HFFc6 (cell line): Measurements from ENCODE around the gene SPATS2L. TPM values are rescaled to one million over a fixed set of nuclear protein-coding genes. Genes with fewer than 3 reads are reported as not detected.
A peak's percentile ranks its signal among the peaks of the same experiment; 100 is the strongest.

Experiments used
- DNase-seq: peaks from one replicate; pipeline ENCODE4 v3.0.0-alpha.2; 2018
- H3K27ac Mint-ChIP-seq: 2 replicates; pipeline ENCODE4 v1.8.0; 2020; ENCODE audit warnings: mild to moderate bottlenecking, mixed read lengths
- H3K27me3 Mint-ChIP-seq: 2 replicates; pipeline ENCODE4 v1.8.0; 2021; ENCODE audit warnings: mild to moderate bottlenecking, moderate library complexity, mixed read lengths; ENCODE audit not compliant: insufficient read depth
- H3K36me3 Mint-ChIP-seq: 2 replicates; pipeline ENCODE4 v1.8.0; 2021; ENCODE audit warnings: low read depth, mixed read lengths
- H3K4me1 Mint-ChIP-seq: 2 replicates; pipeline ENCODE4 v1.8.0; 2020; ENCODE audit warnings: low read depth, mixed read lengths
- H3K4me3 Mint-ChIP-seq: 2 replicates; pipeline ENCODE4 v1.8.0; 2020; ENCODE audit warnings: mild to moderate bottlenecking, moderate library complexity, mixed read lengths
- H3K9me3 Mint-ChIP-seq: 2 replicates; pipeline ENCODE4 v1.8.0; 2020; ENCODE audit warnings: mild to moderate bottlenecking, mixed read lengths
- total RNA-seq, 6 experiments: library from RNA; stranded (reverse); fragmentation: NEBNext Ultra II Directional; extraction: Animal tissue kit (Norgen Biotek cat#: 25700); gene quantifications; 2 replicates in 1 of 6; 3 replicates in 5 of 6; pipeline ENCODE4 v1.2.3, GENCODE V29; 2021
- TF ChIP-seq, protein P1 (sequence below): fragments of 200-600 bp; sonication (generic); IDR thresholded peaks from 2 replicates; pipeline ENCODE4 v1.5.0; 2021; ENCODE audit warnings: antibody characterized with exemption, mild to moderate bottlenecking

SPATS2L gene
- total RNA-seq, 6 experiments from 2014 or later, result 146 to 205 (median 198) TPM

DNA sequence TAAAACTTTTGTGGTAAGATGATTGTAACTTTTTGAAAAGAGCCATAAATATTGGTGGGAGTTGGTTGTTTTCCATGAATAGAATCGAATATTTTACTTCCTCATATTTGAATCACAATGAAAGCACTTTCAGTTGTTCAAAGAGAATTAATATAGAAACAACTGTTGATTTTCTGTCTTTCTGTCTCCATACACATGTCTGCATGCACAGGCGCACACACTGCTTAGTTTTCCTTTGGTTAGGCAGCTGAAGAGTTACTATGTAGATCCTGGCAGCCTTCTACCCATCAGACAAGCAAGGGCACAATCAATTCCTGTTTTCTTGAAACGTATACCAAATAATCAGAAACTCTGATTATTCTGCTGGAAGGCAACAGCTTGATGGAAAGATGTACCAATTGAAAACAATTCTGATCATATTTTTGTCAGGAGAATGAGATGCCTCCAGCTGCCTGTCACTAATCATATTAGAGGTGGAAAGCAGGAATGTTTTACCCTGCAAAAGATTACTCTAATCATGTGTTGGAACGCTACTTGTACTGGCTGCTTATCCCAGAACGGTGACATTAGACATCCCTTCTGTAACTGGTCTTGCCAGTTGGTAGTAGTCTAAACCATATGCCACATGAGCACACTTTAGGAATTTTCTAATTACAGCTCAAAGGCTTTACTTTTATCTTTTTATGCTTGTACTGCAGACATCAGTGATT, 24.0 kb downstream of the SPATS2L start:
- Mint-ChIP-seq H3K27ac (no peak overlapping the region), H3K9me3 (no peaks in the 10 kb centered on the region), H3K4me3 (no peak overlapping the region), H3K27me3 (no peaks in the 10 kb centered on the region; the same call in 1 of the 2 replicates), H3K36me3 (peaks cover 28% of the 10 kb centered on the region), H3K4me1 (peaks cover 24% of the 10 kb centered on the region)
- no peak for DNase-seq
- TF ChIP-seq, protein P1, sequence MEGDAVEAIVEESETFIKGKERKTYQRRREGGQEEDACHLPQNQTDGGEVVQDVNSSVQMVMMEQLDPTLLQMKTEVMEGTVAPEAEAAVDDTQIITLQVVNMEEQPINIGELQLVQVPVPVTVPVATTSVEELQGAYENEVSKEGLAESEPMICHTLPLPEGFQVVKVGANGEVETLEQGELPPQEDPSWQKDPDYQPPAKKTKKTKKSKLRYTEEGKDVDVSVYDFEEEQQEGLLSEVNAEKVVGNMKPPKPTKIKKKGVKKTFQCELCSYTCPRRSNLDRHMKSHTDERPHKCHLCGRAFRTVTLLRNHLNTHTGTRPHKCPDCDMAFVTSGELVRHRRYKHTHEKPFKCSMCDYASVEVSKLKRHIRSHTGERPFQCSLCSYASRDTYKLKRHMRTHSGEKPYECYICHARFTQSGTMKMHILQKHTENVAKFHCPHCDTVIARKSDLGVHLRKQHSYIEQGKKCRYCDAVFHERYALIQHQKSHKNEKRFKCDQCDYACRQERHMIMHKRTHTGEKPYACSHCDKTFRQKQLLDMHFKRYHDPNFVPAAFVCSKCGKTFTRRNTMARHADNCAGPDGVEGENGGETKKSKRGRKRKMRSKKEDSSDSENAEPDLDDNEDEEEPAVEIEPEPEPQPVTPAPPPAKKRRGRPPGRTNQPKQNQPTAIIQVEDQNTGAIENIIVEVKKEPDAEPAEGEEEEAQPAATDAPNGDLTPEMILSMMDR, result no peak

DNA sequence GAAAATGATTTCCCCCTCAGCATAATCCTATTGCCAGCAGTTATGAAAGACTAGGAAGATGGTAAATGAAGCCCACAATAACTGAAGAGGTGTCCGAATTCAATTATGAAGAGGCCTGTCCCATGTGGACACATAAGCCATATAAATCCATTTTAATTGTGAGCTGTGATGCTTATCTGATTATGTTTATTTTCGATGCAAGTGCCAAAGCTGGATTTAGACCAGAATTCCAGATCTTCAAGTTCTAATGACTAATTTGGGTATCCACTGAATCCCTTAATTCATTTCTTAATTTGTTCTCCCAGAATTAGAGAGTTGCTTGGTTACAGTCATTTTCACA, 24.5 kb downstream of the SPATS2L start:
- H3K4me1 Mint-ChIP-seq, result peaks cover 29% of the 10 kb centered on the region
- H3K27ac Mint-ChIP-seq, result no peak overlapping the region; the same call in 1 of the 2 replicates
- no peak for DNase-seq
- H3K27me3 Mint-ChIP-seq, result no peaks in the 10 kb centered on the region; the same call in 1 of the 2 replicates
- no peaks in the 10 kb centered on the region for H3K9me3 Mint-ChIP-seq
- H3K4me3 Mint-ChIP-seq, result no peak overlapping the region
- TF ChIP-seq, protein P1, result no peak
- H3K36me3 Mint-ChIP-seq, result peaks cover 28% of the 10 kb centered on the region

DNA sequence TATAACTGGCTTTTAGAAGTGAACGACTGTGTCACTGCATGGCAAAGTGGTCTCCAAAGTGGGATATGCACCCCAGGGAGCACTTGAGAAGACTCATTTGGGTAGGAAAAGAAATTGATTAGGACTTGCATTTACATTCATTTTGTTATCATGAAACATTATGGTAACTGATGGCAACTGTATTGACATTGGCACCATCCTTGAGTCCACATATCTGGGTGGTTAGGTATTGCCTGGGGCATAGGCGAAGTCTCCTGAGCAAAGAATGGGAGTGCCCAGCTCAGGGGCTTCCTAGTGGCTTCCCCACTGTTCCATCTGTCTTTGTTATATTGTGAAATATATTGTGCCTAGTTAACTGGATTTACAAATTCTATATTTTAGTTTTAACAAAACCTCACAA, 29.2 kb downstream of the SPATS2L start:
- Mint-ChIP-seq H3K36me3 (peaks cover 32% of the 10 kb centered on the region), H3K4me3 (no peak overlapping the region), H3K27me3 (no peaks in the 10 kb centered on the region; the same call in 1 of the 2 replicates), H3K27ac (peak overlapping the region; percentile 54; the same call in 1 of the 2 replicates), H3K4me1 (peaks cover 65% of the 10 kb centered on the region), H3K9me3 (no peaks in the 10 kb centered on the region)
- TF ChIP-seq, protein P1, result no peak
- DNase-seq, result no peak

DNA sequence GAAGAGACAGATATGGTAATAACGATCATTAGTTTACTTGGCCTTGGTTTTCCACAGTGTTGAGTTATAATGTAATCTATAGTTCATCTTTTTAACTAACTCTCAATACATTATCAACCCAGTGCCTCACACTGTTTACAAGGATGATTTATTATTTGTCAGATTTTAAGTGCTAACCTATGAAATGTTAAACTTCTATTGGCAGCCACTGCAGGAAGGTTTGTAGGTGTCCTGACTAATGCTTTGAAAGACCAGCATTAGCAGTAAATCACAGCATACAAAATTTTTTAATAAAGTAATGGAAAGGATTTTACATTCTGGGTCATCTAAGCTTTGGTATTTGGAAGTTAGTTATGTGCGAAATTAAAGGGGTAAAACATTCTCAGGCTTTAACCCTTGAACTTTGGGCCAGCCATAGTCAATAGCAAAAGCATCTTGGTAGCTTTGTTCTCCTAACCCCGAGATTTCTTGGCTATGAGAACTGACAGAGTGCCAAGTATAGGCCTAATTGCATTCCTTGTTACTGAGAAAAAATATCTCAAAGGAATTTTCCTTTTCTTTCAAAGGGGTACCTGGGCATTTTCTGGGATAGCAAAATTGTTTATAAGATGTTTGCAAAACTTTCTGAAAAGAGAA, 30.6 kb downstream of the SPATS2L start:
- H3K4me1 Mint-ChIP-seq, result peaks cover 64% of the 10 kb centered on the region
- H3K27me3 Mint-ChIP-seq, result no peaks in the 10 kb centered on the region; the same call in 1 of the 2 replicates
- H3K27ac Mint-ChIP-seq, result peak overlapping the region; percentile 68
- TF ChIP-seq, protein P1, result no peak
- H3K9me3 Mint-ChIP-seq, result no peaks in the 10 kb centered on the region
- peaks cover 23% of the 10 kb centered on the region for H3K36me3 Mint-ChIP-seq
- peak overlapping the region; percentile 11; the same call in 1 of the 2 replicates for H3K4me3 Mint-ChIP-seq
- peak; percentile 32 for DNase-seq

DNA sequence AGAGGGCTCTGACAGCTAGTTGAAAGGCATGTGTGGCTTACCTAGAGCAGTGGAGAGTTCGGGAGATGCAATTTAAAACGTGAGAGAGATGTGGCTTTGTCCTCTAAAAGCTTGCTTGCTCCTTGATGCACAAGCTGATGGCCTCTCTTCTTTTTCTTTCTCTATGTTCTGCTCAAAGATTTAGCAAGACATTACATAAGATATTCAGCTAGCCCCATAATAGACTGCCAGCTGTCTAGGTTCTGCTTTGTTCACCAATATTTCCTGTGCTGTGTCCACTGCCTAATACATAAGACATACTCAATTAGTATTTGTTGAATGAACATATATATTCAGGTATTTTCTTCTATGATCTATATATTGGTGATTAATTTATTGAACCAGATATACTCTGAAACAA, 31.1 kb downstream of the SPATS2L start:
- H3K27ac Mint-ChIP-seq, result peak overlapping the region; percentile 68
- H3K4me3 Mint-ChIP-seq, result no peak overlapping the region; the same call in 1 of the 2 replicates
- no peaks in the 10 kb centered on the region for H3K9me3 Mint-ChIP-seq
- no peaks in the 10 kb centered on the region; the same call in 1 of the 2 replicates for H3K27me3 Mint-ChIP-seq
- H3K4me1 Mint-ChIP-seq, result peaks cover 69% of the 10 kb centered on the region
- TF ChIP-seq, protein P1, result no peak
- DNase-seq, result no peak
- peaks cover 27% of the 10 kb centered on the region for H3K36me3 Mint-ChIP-seq
